NCI-H2196 (cell line): ENCODE measurements around the gene FGD5.
A peak's percentile ranks its signal among the peaks of the same experiment; 100 is the strongest.

Experiments
- DNase-seq: peaks from one replicate; lab custom pipeline; 2025; ENCODE audit not compliant: unreplicated experiment; lab: John Stamatoyannopoulos, UW

Gene FGD5

DNA sequence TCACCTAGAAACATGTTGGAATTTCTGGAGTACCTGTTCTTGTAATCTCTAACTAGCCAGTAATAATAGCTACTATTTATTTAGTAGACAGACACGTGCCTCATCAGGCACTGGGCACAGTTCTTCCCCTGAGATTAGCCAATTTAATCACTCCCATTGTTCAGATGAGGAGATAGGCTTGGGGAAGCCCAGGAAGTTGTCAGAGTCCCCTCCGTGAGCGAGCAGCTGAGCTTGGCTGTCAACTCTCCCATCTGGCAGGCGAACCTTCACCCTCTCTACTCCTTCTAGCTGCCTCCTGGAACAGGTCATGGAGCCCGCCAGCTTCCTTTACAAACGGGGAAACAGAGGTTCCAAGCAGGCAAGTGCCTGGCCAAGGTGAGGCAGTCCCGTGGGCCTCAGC, 31.1 kb upstream of the FGD5 start:
- no peak for DNase-seq

DNA sequence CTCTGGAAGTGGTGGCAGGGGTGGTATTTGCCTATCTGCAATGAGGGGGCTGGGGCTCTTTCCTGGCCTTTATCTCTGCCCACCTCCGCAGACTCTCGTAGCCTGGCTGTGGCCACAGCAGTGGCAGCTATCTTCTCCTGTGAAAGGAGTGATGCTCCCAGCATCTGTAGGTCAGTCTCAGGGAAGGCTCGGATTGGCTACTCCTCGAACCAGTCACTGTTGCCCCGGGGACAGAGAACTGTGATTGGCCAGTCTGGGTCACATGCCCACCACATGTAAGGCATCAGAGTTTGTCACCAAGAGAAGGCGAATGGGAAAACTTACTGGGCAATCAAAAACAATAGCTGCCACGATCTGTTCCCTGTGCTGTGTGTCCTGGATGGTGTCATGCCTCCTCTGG, 30.1 kb upstream of the FGD5 start:
- DNase-seq = no peak

DNA sequence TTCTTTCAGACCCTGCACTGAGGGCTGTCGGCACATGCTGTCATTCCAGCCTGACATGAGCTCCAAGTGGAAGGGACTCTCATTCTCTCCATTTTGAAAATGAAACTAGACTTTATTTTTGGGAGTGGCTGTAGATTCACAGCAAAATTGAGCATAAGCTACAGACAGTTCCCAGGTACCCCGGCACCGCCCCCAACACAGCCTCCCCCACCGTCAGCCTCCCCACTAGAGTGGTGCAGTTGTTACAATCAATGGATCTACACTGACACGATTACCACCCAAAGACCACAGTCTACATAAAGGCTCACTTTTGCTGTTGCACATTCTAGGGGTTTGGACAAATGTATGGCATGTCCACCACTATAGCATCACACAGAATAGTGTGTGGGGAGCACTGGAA, 29.5 kb upstream of the FGD5 start:
- no peak for DNase-seq

DNA sequence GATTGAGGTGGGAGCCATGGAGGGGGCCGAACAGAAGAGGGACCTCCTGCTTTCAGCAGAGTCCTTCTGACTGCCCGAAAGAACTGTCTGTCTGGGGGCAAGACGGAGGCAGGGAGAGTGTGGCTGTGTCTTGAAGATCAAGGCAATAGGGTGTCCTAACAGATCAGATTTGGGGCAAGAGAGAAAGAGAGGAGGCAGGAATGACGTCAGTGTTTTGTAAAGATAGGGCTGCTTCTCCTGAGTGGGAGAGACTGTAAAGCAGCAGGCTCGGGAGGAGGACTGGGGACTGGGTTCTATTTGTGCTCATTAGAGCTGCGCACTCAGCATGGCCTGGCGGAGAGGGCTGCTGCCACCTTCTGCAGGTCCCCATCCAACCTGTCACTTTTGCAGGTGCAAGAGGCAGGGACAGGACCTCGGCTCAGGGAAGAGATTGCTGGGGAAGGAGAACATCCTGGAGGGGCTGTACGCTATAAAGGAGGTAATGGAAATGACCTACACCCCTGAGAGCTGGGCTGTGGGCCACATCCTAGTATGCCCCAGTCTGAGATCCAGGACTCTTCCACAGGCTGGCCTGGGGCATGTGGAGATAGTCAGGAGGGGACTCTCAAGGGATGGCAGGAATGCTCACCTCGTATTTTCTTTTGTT, 29.0 kb upstream of the FGD5 start:
- DNase-seq = no peak

DNA sequence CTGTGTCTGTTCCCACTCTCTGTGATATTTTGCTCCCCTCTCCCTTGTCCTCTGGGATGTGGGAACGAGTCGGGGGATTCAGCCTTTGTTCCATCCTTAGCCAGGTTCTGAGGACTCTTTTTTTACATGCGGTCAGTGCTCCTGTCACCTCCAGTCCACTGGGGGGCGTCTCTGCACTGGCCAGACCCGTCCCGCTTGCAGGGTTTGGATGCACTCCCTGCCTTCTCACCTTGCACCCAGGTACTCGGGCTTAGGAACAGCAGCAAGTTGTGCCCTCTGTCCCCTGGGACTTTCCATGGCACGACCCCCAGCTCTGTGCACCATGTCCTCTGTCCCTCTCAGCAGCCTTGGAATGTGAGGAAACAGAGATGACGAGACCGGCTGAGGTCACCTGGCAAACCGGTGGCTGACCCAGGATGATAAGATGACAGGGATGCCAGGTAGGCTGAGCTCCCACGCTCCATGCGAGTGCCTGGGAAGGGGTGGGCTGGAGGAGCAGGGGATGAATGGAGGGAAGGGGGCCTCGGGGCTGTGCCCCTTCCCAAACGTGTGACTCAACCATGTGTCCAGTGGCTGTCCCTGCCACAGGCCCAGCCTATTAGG, 27.3 kb upstream of the FGD5 start:
- DNase-seq = peak; percentile 3

DNA sequence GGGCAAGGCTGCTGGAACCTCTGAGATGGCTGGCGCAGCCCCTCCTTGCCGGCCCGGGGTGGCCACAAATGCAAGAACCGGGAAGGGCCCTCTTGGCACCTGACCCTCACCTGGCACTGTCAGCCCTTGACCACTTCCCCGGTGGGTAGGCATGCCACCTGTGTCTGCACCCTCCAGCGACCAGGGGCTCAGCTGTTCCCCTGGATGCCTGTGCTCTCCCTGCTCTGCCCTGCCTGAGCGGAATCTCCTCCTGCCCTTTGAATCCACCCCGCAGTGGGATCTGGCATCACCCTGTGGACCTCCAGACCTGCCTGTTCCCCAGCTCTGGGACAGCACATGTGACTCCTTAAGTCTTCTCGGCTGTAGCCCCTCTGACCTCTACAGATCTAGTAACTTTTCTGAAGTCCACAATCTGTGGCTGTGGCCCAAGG, 26.1 kb upstream of the FGD5 start:
- DNase-seq = no peak

DNA sequence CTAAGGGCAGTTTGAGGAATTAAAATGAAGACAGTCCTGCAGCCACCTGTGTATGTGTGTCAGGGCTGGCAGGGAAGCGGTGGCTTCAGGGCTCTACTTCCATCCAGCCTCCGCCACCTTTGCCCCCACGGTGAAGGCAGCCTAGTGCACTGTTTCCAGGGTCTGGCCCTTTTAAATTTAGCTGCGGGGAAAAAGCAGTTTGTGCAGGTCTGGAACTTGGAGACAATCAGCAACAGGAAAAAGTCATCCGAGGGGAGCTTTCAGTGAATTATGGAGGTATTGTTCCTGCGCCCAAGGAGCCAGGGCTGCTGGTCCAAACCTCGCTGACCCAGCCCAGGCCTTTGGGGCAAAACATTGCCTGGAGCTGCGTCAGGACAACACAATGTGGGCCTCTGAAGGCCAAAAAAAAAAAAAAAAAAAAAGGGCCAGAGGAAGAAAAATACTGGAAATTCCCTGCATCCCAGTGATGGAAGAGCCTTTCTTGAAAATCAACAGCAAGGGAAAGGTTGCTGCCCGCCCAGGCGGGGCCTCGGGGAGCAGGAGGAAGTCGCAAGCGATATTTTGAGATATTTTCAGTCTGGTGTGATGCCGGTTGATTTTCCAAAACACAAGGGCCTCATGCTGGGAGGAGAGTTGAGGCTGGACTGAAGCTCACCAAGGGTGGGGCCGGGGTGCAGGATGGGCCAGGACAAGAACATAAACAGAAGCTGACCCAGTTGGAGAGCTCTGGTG, 25.5 kb upstream of the FGD5 start:
- DNase-seq = no peak

DNA sequence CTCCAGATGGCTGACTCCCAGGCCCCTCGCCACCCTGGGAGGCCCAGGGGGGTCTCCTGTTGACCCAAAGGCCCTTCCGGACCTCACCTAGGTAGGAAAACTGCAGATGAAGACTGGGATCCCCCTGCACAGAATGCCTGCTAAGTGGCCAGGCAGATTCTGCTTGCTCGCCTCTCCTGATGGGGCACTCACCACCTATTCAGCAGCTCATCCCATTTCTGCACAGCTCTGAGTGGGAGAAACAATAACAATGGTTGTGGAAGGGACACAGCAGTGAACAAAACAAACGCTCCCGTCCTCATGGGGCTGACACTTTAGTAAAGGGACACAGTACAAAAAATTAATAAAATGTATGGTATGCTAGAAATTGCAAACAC, 24.9 kb upstream of the FGD5 start:
- no peak for DNase-seq

DNA sequence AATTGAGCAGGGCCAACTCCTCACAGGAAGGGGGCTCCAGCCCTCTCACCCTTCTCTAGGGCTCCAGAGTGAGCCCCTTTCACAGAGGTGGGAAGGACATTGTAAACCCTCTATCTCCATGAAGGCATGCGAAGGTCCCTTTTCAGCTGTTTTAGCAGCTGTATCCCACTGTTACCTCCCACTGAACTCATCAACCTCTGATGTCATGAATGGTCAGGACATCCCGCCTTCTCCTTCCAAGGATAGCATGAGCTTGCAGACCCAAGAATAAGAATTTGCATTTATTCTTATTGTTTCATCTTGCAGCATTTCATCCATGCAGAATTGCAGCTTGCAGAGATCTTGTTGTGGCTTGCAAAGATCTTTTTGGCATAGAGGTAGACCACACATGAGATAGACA, 24.3 kb upstream of the FGD5 start:
- DNase-seq = no peak

DNA sequence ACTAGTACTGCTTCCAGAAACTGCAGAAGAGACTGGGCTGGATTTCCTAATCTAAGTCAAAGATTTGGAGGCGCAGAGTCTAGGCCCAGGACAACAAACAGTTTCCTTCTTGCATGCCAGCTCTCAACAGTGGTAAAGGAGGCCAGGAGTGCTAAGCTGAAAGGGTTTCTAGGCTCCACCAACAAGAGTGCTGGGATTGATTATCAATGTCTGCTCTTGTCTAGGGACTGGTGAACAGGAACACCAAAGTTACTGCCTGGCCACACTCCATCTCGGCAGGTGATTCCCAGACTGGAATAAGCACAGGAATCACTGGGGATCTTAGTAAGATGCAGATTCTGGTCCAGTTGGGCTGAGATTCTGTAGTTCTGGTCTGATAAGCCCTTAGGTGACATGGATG, 22.8 kb upstream of the FGD5 start:
- no peak for DNase-seq

DNA sequence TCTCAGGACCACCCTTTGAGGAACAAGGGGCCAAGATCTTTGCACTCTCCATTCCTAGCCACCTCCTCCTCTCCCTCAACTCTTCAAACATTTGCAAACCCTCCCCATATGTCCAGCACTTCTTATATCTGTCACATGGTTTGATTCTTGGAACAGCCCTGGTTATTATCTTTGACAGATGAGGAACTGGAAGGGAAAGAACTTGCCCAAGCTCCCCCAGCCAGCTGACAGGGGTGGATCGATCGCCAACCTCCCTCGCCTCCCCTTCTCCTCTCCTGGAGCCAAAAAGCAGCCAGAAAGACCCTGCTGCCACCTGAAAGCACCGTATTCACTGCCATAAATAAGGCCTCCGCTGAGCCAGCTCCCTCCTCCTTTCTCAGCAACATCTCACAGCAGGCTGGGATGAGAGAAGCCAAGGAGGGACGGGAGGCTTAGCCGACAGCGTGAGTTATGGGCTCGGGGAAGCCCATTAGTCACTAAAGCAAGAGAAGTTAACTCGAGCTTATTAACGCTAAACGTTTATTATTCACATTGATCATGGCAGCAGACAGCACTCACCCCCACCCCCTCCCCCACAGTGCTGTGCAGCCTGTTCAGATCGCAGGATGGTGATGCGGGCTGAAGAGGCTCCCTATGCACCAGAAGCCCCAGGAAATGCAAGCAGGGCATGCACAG, 22.2 kb upstream of the FGD5 start:
- no peak for DNase-seq

DNA sequence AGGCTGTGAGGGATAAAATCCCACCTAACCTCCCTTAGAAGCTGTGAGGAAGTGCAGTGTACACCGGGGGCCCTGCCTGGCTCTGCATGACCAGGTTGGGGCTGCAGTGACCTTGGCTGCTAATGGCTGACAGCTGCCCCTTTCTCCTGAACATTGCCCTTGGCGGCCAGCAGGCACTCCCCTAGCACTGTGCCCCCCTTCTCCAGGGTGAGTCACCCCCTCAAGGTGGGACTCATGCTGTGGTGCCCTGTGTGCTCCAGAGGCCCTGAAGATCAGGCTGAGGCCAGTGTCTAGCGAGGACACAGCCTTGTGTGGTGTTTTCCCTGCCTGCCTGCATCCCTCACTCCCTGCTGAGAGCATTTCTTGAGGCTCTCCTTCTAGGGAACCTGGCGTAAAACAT, 21.0 kb upstream of the FGD5 start:
- DNase-seq = no peak

DNA sequence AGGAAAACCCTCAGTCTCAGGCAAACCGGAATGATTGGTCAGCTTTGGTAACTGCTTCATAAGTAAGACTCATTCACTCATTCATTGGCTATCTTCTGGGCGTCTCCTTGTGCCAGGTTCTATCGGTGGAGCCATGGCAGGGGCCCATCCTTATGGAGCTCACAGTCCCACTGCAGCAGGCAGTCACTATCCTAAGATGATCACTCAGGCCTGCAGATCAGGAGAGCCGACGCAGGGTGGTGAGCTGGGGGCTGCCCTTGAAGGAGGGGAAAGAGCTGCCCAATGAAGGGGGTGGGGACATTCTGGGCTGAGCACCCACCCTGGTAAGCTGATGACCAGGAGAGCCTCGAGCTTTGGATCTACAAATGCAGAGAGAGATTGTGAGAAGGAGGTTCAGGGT, 20.5 kb upstream of the FGD5 start:
- DNase-seq = no peak

DNA sequence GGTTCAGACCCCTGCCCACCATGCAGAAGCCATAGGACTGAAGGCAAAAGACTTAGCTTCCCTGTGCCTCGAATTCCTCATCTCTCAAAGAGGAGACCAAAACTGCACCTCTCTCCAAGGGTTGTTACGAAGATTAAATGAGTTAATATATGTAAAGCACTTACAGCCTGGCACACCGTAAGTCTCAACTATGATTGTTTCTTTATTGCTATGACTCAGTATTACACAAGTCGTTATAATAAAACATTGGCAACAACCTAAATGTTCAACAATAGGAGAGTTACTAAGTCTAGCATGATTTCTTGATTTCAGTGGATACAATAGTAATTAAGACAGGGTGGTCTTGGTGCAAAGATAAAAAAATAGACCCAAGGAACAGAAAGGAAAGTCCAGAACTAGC, 19.6 kb upstream of the FGD5 start:
- DNase-seq = no peak

DNA sequence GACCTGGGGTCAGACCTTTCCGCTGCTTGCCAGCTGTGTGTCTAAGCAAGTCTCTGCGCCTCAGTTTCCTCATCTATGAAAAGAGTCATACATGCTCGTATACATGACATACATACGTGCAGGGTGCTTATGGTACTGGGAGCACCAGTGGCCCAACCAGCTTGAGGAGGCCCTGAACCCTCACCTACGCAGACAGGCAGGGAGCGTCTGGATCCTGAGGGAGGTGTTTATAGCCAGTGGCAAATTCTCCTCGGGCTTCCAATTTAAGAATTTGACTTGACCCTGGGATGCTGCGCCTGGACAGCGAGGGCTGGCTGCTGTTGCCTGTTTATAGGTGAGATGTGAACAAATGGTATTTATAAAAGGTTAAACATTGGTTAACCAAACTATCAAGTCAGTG, 17.7 kb upstream of the FGD5 start:
- no peak for DNase-seq

DNA sequence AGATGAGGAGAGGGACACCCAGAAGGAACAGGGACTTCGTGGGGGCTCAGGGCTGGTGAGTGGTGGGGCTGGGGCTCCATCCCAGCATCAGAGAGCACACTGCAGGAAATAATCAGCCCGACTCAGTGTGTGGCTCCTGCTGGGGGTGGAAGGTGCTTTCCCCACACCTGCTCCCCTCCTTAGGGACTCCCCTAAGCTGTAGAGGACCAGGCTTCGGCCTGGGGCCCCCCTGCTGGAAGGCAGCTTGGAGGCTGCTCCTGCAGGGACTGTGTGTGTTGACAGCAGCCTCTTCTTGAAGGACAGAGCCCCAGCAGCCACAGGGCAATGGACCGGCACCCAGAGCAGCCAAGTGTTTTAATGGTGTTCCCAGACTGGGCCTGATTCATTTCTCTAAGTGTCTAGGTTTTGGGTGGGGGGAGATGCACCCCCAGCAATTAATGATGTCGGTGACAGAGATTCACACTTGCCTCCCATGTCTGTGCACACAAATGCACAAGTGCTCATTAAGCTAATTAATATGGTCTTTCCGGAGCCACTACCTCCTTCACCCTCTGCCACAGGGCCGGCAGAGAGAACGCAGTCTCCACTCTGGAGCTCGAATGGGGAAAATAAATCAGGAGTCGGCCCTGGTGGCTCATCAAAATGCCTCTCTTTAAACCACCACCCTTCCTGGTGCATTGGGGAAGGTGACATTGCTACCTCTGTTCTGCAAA, 16.9 kb upstream of the FGD5 start:
- DNase-seq = no peak

DNA sequence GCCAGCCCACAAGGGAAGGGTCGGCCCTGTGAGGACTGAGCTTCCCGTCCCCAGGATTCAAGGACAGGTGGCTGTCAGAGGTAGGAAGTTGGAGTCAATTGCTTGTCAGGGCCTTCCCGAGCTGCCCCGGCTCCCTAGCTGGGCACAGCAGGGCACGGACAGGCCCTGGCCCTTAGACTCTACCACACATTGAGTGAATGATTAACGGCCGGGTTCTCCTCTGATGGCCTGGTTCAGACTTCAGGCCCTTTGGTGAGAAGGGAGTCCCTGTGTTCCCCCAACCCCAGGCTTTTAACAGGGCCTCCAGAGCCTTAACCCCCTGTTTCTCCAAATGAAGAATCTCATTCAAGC, 16.4 kb upstream of the FGD5 start:
- DNase-seq = no peak

DNA sequence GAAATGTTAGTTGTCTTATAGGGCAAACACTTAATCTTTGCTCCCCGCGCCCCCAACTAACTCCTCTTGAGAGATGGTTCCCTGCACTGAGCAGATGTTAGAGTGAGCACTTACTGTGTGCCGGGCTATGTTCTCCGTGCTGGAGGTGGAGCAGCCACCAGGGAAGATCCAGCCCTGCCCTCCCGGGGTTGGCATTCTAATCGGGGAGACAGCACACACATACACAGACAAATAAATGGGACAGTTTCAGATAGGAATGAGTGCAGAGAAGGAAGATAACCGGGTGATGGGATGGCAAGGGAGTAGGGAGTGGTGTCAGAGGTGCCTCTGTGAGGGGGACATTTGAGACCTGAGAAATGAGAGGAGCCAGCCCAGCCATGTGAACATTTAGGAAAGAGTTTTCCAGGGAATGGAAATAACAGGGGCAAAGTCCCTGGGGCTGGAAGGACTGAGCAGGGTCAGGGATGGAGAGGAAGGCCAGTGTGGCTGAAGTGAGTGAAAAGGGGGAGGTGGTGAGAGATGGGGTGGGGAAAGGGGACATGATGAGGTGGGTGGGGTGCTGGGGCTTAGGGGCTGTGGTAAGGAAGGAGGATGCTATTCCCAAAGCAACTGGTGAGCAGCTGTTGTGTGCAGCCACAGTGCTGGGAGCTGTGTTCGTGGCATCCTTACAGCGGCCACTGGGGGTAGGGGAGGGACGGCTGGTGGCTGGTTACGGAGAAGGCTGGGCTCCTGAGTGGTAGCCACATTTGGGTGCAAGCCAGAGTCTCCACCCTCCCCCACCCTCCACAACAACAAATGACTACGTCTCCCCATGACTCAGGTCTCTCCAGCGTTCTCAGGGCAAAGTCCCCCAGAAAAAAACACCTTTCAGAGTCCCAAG, 15.4 kb upstream of the FGD5 start:
- DNase-seq = no peak

DNA sequence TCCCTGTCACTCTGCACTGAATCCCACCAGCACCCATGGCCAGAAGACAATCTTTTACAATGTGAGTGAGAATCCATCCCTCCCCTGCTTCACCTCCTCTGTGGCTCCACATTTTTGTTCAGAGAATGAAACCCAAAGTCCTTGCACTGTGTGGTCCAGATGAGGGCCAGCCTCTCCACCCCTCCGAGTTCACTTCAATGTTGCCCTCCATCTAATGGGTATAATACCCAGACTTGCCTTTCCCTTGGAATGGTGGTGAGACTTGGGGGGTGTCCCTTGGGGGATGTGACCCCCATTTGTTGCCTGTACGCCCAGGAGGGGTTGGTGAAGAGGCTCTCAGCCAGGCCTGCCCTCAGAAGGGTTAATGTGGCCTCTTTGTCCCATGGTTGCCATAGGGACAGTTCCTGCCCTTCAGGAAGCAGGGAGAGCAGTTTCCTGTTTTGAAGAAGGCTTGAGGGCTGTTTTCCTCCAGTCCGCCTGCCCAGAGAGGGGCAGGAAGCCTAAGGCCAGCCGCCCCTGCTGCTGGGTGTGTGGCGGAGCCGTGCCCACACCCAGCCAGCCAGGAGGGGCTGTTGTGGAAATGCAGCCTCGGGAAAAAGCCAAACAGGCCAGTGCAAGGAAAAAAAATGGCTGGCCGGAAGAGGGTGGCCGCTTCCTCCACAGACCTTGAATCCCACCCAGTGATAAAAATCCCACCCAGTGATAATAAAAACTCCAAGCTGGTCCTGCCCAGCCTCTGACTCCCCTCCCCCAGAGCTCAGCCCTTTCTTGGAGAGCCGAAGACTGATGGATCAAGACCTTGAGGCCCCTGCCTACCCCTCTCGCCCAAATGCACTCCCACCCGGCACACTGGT, 14.6 kb upstream of the FGD5 start:
- no peak for DNase-seq
